Peyer's patch (tissue), 4 donors: ENCODE results near the gene ZBTB33. TPM values are rescaled to one million over a fixed set of nuclear protein-coding genes. Genes with fewer than 3 reads are reported as not detected.

Source experiments
- DNase-seq, 3 donors: peaks; one replicate each; pipeline ENCODE4 v3.0.0-alpha.2; 2017 to 2019
- H3K27ac ChIP-seq, 4 donors: fragments of 200-600 bp; sonication (generic); one replicate each; pipeline ENCODE4 v1.5.1; 2016 to 2019
- H3K27me3 ChIP-seq, 2 donors: fragments of 200-600 bp; sonication (generic); one replicate each; pipeline ENCODE4 v1.5.1; 2019
- H3K36me3 ChIP-seq, 3 donors: fragments of 200-600 bp; sonication (generic); one replicate each; pipeline ENCODE4 v1.5.1; 2016 to 2019
- H3K4me1 ChIP-seq, 4 donors: fragments of 200-600 bp; sonication (generic); one replicate each; pipeline ENCODE4 v1.5.1; 2016 to 2019
- H3K4me3 ChIP-seq, 4 donors: fragments of 200-600 bp; sonication (generic); 1 replicate in 3 of 4; 2 replicates in 1 of 4; pipeline ENCODE4 v1.5.1; 2016 to 2019; ENCODE audit warnings: mild to moderate bottlenecking in 1 of 4
- H3K9me3 ChIP-seq, 4 donors: fragments of 200-600 bp; sonication (generic); one replicate each; pipeline ENCODE4 v1.5.1; 2016 to 2019; ENCODE audit warnings: mild to moderate bottlenecking in 1 of 4
- CTCF ChIP-seq, 6 experiments: fragments of 450-650 bp in 4 of 6; fragments of 200-600 bp in 2 of 6; sonication (generic) in 1 of 6; IDR thresholded peaks; one replicate each; pipeline ENCODE4 v1.5.1; 2017 to 2019; ENCODE audit warnings: antibody characterized with exemption in 6 of 6, mild to moderate bottlenecking in 3 of 6, moderate library complexity in 1 of 6
- POLR2A ChIP-seq, 2 donors: fragments of 450-650 bp; IDR thresholded peaks; one replicate each; pipeline ENCODE4 v1.5.1; 2017; ENCODE audit warnings: antibody characterized with exemption in 2 of 2, mild to moderate bottlenecking in 2 of 2, moderate library complexity in 2 of 2
- total RNA-seq, 4 donors: library from RNA; depleted of rRNA; stranded (reverse); fragments of >200 nt; gene quantifications; one replicate each; pipeline ENCODE4 v1.1.0, GENCODE V29; 2016

The ZBTB33 gene
- total RNA-seq, 4 donors from 2014 or later = 4.9 to 13.0 (median 8.6) TPM

- DNase-seq = no peak
- H3K4me3 ChIP-seq = no peak overlapping the region
- no peak overlapping the region for H3K27ac ChIP-seq
- H3K9me3 ChIP-seq = no peaks in the 10 kb centered on the region
- H3K27me3 ChIP-seq = no peaks in the 10 kb centered on the region
- H3K36me3 ChIP-seq = no peaks in the 10 kb centered on the region
- TF ChIP-seq CTCF (IDR thresholded peaks at IDR 0.05) (no peak), POLR2A (IDR thresholded peaks at IDR 0.05) (no peak)
- no peaks in the 10 kb centered on the region for H3K4me1 ChIP-seq
These were observed 27.2 kb upstream of the ZBTB33 start for GRCh38 chrX:120223374-120223773.

- Histone ChIP-seq H3K4me3 (no peak overlapping the region), H3K36me3 (no peaks in the 10 kb centered on the region), H3K9me3 (no peaks in the 10 kb centered on the region), H3K4me1 (no peaks in the 10 kb centered on the region), H3K27ac (no peak overlapping the region), H3K27me3 (no peaks in the 10 kb centered on the region)
- TF ChIP-seq CTCF (IDR thresholded peaks at IDR 0.05) = no peak
- TF ChIP-seq POLR2A (IDR thresholded peaks at IDR 0.05) = no peak
- DNase-seq = no peak
These were observed 26.2 kb upstream of the ZBTB33 start for GRCh38 chrX:120224388-120224787.

GRCh38 chrX:120228187-120228908 is 22.3 kb upstream of the ZBTB33 start:
- H3K4me3 ChIP-seq = no peak overlapping the region
- TF ChIP-seq CTCF (IDR thresholded peaks at IDR 0.05) (no peak), POLR2A (IDR thresholded peaks at IDR 0.05) (no peak)
- H3K27ac ChIP-seq = no peak overlapping the region
- H3K9me3 ChIP-seq = no peaks in the 10 kb centered on the region
- H3K27me3 ChIP-seq = no peaks in the 10 kb centered on the region
- H3K4me1 ChIP-seq = no peaks in the 10 kb centered on the region
- no peak for DNase-seq
- no peaks in the 10 kb centered on the region for H3K36me3 ChIP-seq

GRCh38 chrX:120235284-120235683 is 15.3 kb upstream of the ZBTB33 start:
- DNase-seq = no peak
- H3K27ac ChIP-seq = no peak overlapping the region
- no peaks in the 10 kb centered on the region for H3K4me1 ChIP-seq
- H3K27me3 ChIP-seq = no peaks in the 10 kb centered on the region
- H3K36me3 ChIP-seq = no peaks in the 10 kb centered on the region
- H3K4me3 ChIP-seq = no peak overlapping the region
- TF ChIP-seq POLR2A (IDR thresholded peaks at IDR 0.05) (no peak), CTCF (IDR thresholded peaks at IDR 0.05) (no peak)
- H3K9me3 ChIP-seq = no peaks in the 10 kb centered on the region

- Histone ChIP-seq H3K4me1 (no peaks in the 10 kb centered on the region), H3K36me3 (no peaks in the 10 kb centered on the region), H3K27me3 (no peaks in the 10 kb centered on the region), H3K9me3 (no peaks in the 10 kb centered on the region), H3K4me3 (no peak overlapping the region), H3K27ac (no peak overlapping the region)
- TF ChIP-seq POLR2A (IDR thresholded peaks at IDR 0.05) (no peak), CTCF (IDR thresholded peaks at IDR 0.05) (no peak)
- DNase-seq = no peak
These were observed 13.7 kb upstream of the ZBTB33 start for GRCh38 chrX:120236687-120237479.
